Vagina (tissue), 2 donors: ENCODE measurements around the gene SOX4. TPM values are rescaled to one million over a fixed set of nuclear protein-coding genes. Genes with fewer than 3 reads are reported as not detected.

ENCODE experiments used
- DNase-seq, 2 donors: peaks; one replicate each; pipeline ENCODE4 v3.0.0-alpha.2; 2017; ENCODE audit errors: extremely low spot score in 2 of 2
- H3K27ac ChIP-seq: fragments of 200-600 bp; sonication (generic); one replicate; pipeline ENCODE4 v1.5.1; 2019
- H3K27me3 ChIP-seq: fragments of 200-600 bp; sonication (generic); one replicate; pipeline ENCODE4 v1.5.1; 2019
- H3K36me3 ChIP-seq, 2 donors: fragments of 200-600 bp; sonication (generic); one replicate each; pipeline ENCODE4 v1.5.1; 2017 to 2019
- H3K4me1 ChIP-seq: fragments of 200-600 bp; sonication (generic); one replicate; pipeline ENCODE4 v1.5.1; 2019
- H3K4me3 ChIP-seq, 2 donors: fragments of 200-600 bp; sonication (generic); 1 replicate in 1 of 2; 2 replicates in 1 of 2; pipeline ENCODE4 v1.5.1; 2016 to 2019
- H3K9me3 ChIP-seq: fragments of 200-600 bp; sonication (generic); one replicate; pipeline ENCODE4 v1.5.1; 2019
- CTCF ChIP-seq, 3 experiments: fragments of 450-650 bp in 2 of 3; fragments of 200-600 bp in 1 of 3; sonication (generic) in 1 of 3; IDR thresholded peaks; one replicate each; pipeline ENCODE4 v1.5.1; 2017 to 2019; ENCODE audit warnings: antibody characterized with exemption in 3 of 3, mild to moderate bottlenecking in 2 of 3, moderate library complexity in 2 of 3
- POLR2A ChIP-seq, 2 donors: fragments of 450-650 bp; IDR thresholded peaks; one replicate each; pipeline ENCODE4 v1.6.1; 2017; ENCODE audit warnings: antibody characterized with exemption in 2 of 2, mild to moderate bottlenecking in 2 of 2, moderate library complexity in 2 of 2
- POLR2AphosphoS5 ChIP-seq, 2 donors: sonication (generic); formaldehyde crosslinking; IDR thresholded peaks; one replicate each; pipeline ENCODE4 v1.9.0; 2017; ENCODE audit warnings: antibody characterized with exemption in 2 of 2, mild to moderate bottlenecking in 2 of 2, low read depth in 1 of 2; ENCODE audit not compliant: insufficient read depth in 1 of 2
- intact Hi-C: fragments of 100-400 bp; cut with DNase I; formaldehyde crosslinking; loops from one replicate; pipeline ENCODE4 v1.15.1; 2023
- total RNA-seq: library from RNA; depleted of rRNA; stranded (reverse); fragments of >200 nt; gene quantifications from one replicate; pipeline ENCODE4 v1.2.3, GENCODE V29; 2016

SOX4 gene
- total RNA-seq, 1 donor from 2014 or later = 11.5 TPM

- intact Hi-C loops = no loop called here
- Histone ChIP-seq H3K4me1 (peaks cover 20% of the 10 kb centered on the region), H3K36me3 (no peaks in the 10 kb centered on the region), H3K27me3 (no peaks in the 10 kb centered on the region), H3K4me3 (peak overlapping the region; percentile 66 to 74), H3K27ac (peak overlapping the region; percentile 78), H3K9me3 (no peaks in the 10 kb centered on the region)
- DNase-seq = peak in 1 of 2 donors; percentile 89
- no peak for TF ChIP-seq CTCF (IDR thresholded peaks at IDR 0.05)
- peak in 1 of 2 donors; percentile 42 for TF ChIP-seq POLR2A (IDR thresholded peaks at IDR 0.05)
- peak; percentile 46 to 62 for TF ChIP-seq POLR2AphosphoS5 (IDR thresholded peaks at IDR 0.05; ENCODE audit: insufficient read depth in 1 of 2, low read depth in 1 of 2)
Measured at GRCh38 chr6:21588481-21589351, 4.8 kb upstream of the SOX4 start.

- DNase-seq = no peak
- no peaks in the 10 kb centered on the region for H3K9me3 ChIP-seq
- H3K4me1 ChIP-seq = peaks cover 20% of the 10 kb centered on the region
- no peaks in the 10 kb centered on the region for H3K36me3 ChIP-seq
- peak overlapping the region; percentile 78 for H3K27ac ChIP-seq
- no peaks in the 10 kb centered on the region for H3K27me3 ChIP-seq
- H3K4me3 ChIP-seq = peak overlapping the region; percentile 66 to 74
- intact Hi-C loops = loop anchor here (10.0 kb wide), 2 partner anchors 75 to 1035 kb away; no protein-coding TSS in a partner anchor
- peak; percentile 38 to 90 (median 89) for TF ChIP-seq CTCF (IDR thresholded peaks at IDR 0.05)
- TF ChIP-seq POLR2AphosphoS5 (IDR thresholded peaks at IDR 0.05; ENCODE audit: insufficient read depth in 1 of 2, low read depth in 1 of 2) = no peak
Measured at GRCh38 chr6:21589352-21590345, 3.9 kb upstream of the SOX4 start.

GRCh38 chr6:21590346-21590745 lies 3.2 kb upstream of the SOX4 start:
- intact Hi-C loops = loop anchor here (10.0 kb wide), 2 partner anchors 74 to 1036 kb away; no protein-coding TSS in a partner anchor
- Histone ChIP-seq H3K27ac (no peak overlapping the region), H3K27me3 (no peaks in the 10 kb centered on the region), H3K4me1 (peaks cover 20% of the 10 kb centered on the region), H3K9me3 (no peaks in the 10 kb centered on the region), H3K4me3 (no peak overlapping the region), H3K36me3 (no peaks in the 10 kb centered on the region)
- TF ChIP-seq POLR2AphosphoS5 (IDR thresholded peaks at IDR 0.05; ENCODE audit: insufficient read depth in 1 of 2, low read depth in 1 of 2) = no peak
- TF ChIP-seq CTCF (IDR thresholded peaks at IDR 0.05) = no peak
- no peak for TF ChIP-seq POLR2A (IDR thresholded peaks at IDR 0.05)
- no peak for DNase-seq

- Histone ChIP-seq H3K36me3 (no peaks in the 10 kb centered on the region), H3K27ac (no peak overlapping the region), H3K27me3 (no peaks in the 10 kb centered on the region), H3K9me3 (no peaks in the 10 kb centered on the region), H3K4me3 (no peak overlapping the region), H3K4me1 (peaks cover 20% of the 10 kb centered on the region)
- DNase-seq = no peak
- TF ChIP-seq POLR2AphosphoS5 (IDR thresholded peaks at IDR 0.05; ENCODE audit: insufficient read depth in 1 of 2, low read depth in 1 of 2) = no peak
- no peak for TF ChIP-seq POLR2A (IDR thresholded peaks at IDR 0.05)
- TF ChIP-seq CTCF (IDR thresholded peaks at IDR 0.05) = no peak
- intact Hi-C loops = loop anchor here (10.0 kb wide), 2 partner anchors 73 to 1037 kb away; no protein-coding TSS in a partner anchor
Measured at GRCh38 chr6:21591446-21591845, 2.1 kb upstream of the SOX4 start.
